Measurements from ENCODE around the gene CAMSAP2.

GRCh38 chr1:200802865-200803512 is 64.3 kb downstream of the CAMSAP2 start:
- peak; percentile 94 for TF ChIP-seq CTCF (IDR thresholded peaks at IDR 0.05; ENCODE audit: insufficient read depth, low read depth, low read length)
- no peak for TF ChIP-seq EZH2 (IDR thresholded peaks at IDR 0.05; ENCODE audit: insufficient read depth, low read length)
